Smooth muscle cell of the brain vasculature (primary cell): ENCODE data around the gene NTF4.
A peak's percentile ranks its signal among the peaks of the same experiment; 100 is the strongest.
"Not testable (repeated sequence)": the region's sequence is repeated elsewhere in the genome, so short reads cannot be mapped to it uniquely, and the experiment has no call there.

Source experiments
- DNase-seq: peaks from one replicate; pipeline ENCODE4 v3.0.0-alpha.2; 2012; ENCODE audit warnings: low read depth, low spot score

The NTF4 gene

GRCh38 chr19:49091391-49092038, 26.9 kb upstream of the NTF4 start:
- DNase-seq = no peak

- DNase-seq = no peak
Measured at GRCh38 chr19:49086296-49086695, 21.7 kb upstream of the NTF4 start.

- DNase-seq = no peak
Measured at GRCh38 chr19:49085868-49086232, 21.2 kb upstream of the NTF4 start.

- DNase-seq = peak; percentile 99
Measured at GRCh38 chr19:49085020-49085867, 20.6 kb upstream of the NTF4 start, which contains the start of gene SNRNP70. Gene SNRNP70, plus strand, starts transcription at chr19:49085451. Its CDS starts 964 bp downstream, at chr19:49086415.

GRCh38 chr19:49084206-49085019, 19.8 kb upstream of the NTF4 start:
- DNase-seq = no peak

- DNase-seq = no peak
Measured at GRCh38 chr19:49081273-49081672, 16.7 kb upstream of the NTF4 start.

GRCh38 chr19:49080392-49080791, 15.8 kb upstream of the NTF4 start:
- DNase-seq = no peak

GRCh38 chr19:49074869-49075268, 10.3 kb upstream of the NTF4 start:
- DNase-seq = not testable (repeated sequence)

GRCh38 chr19:49073514-49074378, 9.1 kb upstream of the NTF4 start:
- no peak for DNase-seq

GRCh38 chr19:49071860-49072547, 7.4 kb upstream of the NTF4 start:
- no peak for DNase-seq

- DNase-seq = no peak
Measured at GRCh38 chr19:49070416-49070815, 5.8 kb upstream of the NTF4 start.

GRCh38 chr19:49069026-49069425, 4.4 kb upstream of the NTF4 start:
- DNase-seq = no peak

- no peak for DNase-seq
Measured at GRCh38 chr19:49067554-49067953, 2.9 kb upstream of the NTF4 start.

- DNase-seq = no peak
Measured at GRCh38 chr19:49065905-49066512, 1.4 kb upstream of the NTF4 start.

GRCh38 chr19:49064029-49064629, 489 bp downstream of the NTF4 start:
- DNase-seq = no peak

- DNase-seq = no peak
Measured at GRCh38 chr19:49061445-49061844, 3.2 kb downstream of the NTF4 start.

GRCh38 chr19:49061000-49061399, 3.6 kb downstream of the NTF4 start:
- no peak for DNase-seq

GRCh38 chr19:49059053-49059452, 5.6 kb downstream of the NTF4 start:
- DNase-seq = no peak

- no peak for DNase-seq
Measured at GRCh38 chr19:49058562-49058961, 6.1 kb downstream of the NTF4 start.
